Measurements from ENCODE around the gene RRAS. TPM values are rescaled to one million over a fixed set of nuclear protein-coding genes. Genes with fewer than 3 reads are reported as not detected.

RRAS gene
- total RNA-seq = 28.4 and 43.1 TPM in 2 replicates

GRCh38 chr19:49640113-49640898 lies at the start of gene RRAS:
Gene RRAS, minus strand, starts transcription at chr19:49640143. Its CDS starts 45 bp downstream, at chr19:49640098.

DNA sequence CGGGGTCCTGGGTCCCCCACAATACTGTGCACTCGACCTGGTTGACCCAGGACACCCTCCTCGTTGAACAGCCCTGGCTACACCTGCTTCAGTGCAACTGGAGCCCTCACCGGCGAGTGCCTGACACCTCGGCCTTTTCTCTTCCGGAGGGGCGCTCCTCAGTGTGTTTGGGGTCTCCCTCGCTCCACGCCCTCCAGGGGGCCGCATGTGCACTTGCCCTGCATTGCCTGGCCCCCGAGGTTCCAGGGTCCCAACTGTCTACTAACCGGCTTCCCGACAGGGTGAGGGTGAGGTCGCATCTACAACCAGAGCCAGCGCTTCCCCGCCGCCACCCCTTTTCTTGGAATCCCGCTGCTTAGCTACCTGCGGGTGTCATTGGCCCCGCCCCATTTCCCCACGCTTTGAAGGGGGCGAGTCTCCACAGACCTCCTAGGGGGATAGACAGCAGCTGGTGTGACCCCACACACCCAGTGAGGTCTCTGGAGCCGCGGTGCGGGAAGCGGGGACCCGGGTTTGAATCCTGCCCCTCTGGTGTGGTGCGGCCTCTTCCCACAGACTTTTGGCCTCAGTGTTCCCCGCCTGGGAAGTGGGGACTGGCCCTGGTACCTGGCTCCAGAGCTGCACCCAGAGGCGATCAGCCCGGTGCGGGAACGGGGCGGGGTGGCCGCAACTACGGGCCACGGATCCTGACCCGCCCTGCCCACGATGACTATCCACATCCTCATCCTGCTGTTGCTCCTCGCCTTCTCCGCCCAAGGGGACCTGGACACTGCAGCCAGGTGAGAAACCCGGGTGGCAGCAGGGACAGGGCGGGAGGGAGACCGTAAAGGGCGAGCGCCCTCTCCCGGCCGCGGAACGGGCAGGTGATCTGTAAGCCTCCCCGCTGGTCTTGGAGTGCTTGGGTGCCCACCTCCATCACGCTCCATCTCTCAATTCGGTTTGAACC lies 49.5 kb upstream of the RRAS start, which contains the start of gene ADM5:
TSS of gene ADM5 (plus strand) at position 462 of the 946 bp plus-strand sequence. CDS start at position 706, 244 bp downstream.

DNA sequence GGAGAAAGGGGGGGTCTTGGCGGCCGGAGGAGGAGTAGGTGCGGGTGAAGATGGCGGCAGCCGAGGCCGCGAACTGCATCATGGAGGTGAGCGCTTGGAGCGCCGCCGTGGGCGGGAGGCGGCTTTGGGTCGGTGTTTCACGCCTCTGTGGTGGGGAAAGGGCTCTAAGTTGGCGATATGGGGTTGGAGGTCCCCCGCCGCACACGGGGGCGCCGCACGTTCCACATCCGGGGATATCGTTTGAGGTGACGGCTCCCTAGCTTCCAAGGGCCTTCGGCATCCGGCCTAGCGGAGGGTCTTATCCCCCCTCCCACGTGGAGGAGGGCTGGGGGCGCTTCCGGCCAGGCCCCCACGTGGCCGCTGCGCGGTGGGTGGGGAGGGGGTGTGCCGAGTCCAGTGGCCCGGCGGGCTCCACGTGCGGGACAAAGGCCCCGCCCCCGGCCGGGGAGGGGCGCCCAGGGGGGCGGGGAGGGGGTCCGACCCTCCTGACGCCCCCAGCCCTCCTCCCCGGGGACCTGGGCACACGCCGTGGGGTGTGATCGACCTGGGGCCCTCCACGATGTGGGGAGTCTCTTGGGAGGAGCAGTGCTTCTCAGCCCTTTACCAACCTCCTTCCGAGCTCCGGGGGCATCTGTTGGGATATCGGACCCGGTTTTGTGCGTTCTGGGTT lies 37.4 kb upstream of the RRAS start, which contains the start of gene PRMT1:
TSS of gene PRMT1 (plus strand) at position 41 of the 670 bp plus-strand sequence. CDS start at position 51, 10 bp downstream.

GRCh38 chr19:49665351-49666119 lies 25.6 kb upstream of the RRAS start, which contains the start of the genes BCL2L12 and IRF3:
Gene BCL2L12, plus strand, starts transcription at chr19:49665933. Its CDS starts 760 bp downstream, at chr19:49666693.
Gene IRF3, minus strand, starts transcription at chr19:49665857. Its CDS starts 1,019 bp downstream, at chr19:49664838.

DNA sequence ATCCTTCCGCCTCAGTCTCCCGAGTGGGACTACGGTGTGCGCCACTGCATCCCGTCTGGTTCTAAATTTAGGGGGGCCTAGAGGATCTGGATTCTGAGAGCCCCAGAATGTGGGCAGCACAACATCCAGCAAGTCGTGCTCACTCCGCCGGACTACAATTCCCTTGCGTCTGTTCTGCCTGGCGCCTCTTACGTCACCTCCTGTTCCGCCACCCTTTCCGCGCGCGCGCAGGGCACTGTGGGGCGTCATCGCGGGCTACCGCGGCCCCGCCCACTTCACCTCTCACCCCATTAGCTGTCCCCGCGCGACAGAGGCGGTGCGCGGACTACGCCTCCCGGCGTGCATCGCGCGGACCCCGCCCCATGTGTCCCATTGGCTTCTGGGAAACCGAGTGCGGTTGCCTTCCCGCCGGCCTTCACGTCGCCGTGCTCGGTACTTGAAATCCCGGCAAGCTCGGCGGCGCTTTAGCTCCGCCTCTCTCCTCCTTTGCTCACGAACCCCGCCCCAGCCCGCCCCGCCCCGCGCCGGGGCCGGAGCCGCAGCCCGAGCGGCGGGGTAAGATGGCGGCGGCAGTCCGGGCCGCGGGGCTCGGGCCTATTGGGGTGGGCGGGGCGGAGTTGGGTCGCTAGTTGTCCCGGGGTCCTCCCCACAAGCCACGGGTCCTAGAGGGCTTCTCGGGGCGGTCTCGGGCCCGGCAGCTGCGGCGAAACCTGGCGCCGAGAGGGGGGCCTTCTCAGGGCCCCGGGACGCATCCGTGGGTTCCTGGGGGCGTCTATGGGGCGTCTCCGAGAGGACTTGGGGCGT lies 1.9 kb upstream of the RRAS start, which contains the start of gene SCAF1:
TSS of gene SCAF1 (plus strand) at position 522 of the 804 bp plus-strand sequence. CDS start 2,818 bp downstream, outside the sequence.

DNA sequence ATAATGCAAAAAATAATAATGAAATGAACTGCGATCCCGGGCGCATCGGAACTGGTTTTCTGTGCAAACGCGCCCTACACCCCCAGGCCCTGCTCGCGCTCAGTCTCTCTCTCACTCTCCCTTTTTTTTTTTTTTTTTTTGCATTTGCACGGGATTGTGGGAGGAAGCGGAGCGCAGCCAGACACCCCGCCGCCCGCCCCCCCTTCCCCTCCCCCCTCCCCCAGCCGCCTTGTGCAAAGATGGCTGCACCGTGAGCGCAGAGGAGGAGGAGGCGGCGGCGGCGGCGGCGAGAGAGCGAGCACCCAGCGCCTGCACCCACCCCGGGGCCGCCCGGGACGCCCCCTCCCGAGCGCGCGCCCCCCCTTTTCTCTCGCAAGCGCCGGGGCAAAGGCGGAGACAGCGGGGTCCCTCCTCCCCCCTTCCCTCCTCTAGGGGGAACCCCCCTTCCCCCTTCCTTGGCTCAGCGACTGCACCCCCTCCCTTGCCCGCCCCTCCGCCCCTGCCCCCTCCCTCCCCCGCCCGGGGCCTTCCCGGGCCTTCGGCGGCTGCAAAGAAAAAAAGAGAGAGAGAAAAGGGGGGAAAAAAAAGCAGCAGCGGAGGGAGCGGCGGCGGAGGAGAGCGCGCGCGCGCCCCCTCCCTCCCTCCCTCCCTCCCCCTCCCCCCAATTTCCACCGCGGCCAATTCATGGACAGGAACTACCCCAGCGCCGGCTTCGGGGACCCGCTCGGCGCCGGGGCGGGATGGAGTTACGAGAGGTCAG lies 48.8 kb downstream of the RRAS start, which contains the start of gene PRR12:
TSS of gene PRR12 (plus strand) at position 212 of the 760 bp plus-strand sequence. CDS start at position 685, 473 bp downstream.

Other genes with a start within 250 kb of the RRAS start
- gene PTH2, start 216.7 kb downstream of the RRAS start, total RNA-seq = not detected in 2 replicates
- not detected in 2 replicates for gene GFY, start 214.8 kb downstream of the RRAS start, total RNA-seq
- gene SLC17A7, start 198.6 kb downstream of the RRAS start, total RNA-seq = not detected in 2 replicates
- gene PIH1D1, start 188.3 kb downstream of the RRAS start, total RNA-seq = 116 and 119 TPM in 2 replicates
- 14.6 and 19.9 TPM in 2 replicates for gene ALDH16A1, start 186.9 kb downstream of the RRAS start, total RNA-seq
- 2.8 and 3.4 TPM in 2 replicates for gene FLT3LG, start 165.9 kb downstream of the RRAS start, total RNA-seq
- 3,737 and 4,063 TPM in 2 replicates for gene RPL13A, start 152.5 kb downstream of the RRAS start, total RNA-seq
- gene RPS11, start 143.7 kb downstream of the RRAS start, total RNA-seq = 4,212 and 4,389 TPM in 2 replicates
- 31.9 and 39.8 TPM in 2 replicates for gene FCGRT, start 127.5 kb downstream of the RRAS start, total RNA-seq
- gene RCN3, start 112.1 kb downstream of the RRAS start, total RNA-seq = 290 and 398 TPM in 2 replicates
- 64.4 and 81.6 TPM in 2 replicates for gene NOSIP, start 59.6 kb downstream of the RRAS start, total RNA-seq
- gene PRRG2, start 58.8 kb downstream of the RRAS start, total RNA-seq = 0.43 and 0.83 TPM in 2 replicates
- gene PRR12, start 49.0 kb downstream of the RRAS start, total RNA-seq = 0.71 and 1.1 TPM in 2 replicates
- 6.0 and 8.2 TPM in 2 replicates for gene SCAF1, start 2.1 kb upstream of the RRAS start, total RNA-seq
- 37.3 and 55.5 TPM in 2 replicates for gene IRF3, start 25.7 kb upstream of the RRAS start, total RNA-seq
- gene BCL2L12, start 25.8 kb upstream of the RRAS start, total RNA-seq = 1.7 and 3.9 TPM in 2 replicates
- 341 and 373 TPM in 2 replicates for gene PRMT1, start 37.1 kb upstream of the RRAS start, total RNA-seq
- 0.28 and 0.46 TPM in 2 replicates for gene ADM5, start 49.5 kb upstream of the RRAS start, total RNA-seq
- 29.2 and 40.4 TPM in 2 replicates for gene CPT1C, start 51.0 kb upstream of the RRAS start, total RNA-seq
- 0.85 and 1.6 TPM in 2 replicates for gene TSKS, start 123.2 kb upstream of the RRAS start, total RNA-seq
- 67.6 and 89.1 TPM in 2 replicates for gene AP2A1, start 126.9 kb upstream of the RRAS start, total RNA-seq
- gene FUZ, start 173.1 kb upstream of the RRAS start, total RNA-seq = 23.8 and 26.1 TPM in 2 replicates
- gene MED25, start 178.1 kb upstream of the RRAS start, total RNA-seq = 11.1 and 16.8 TPM in 2 replicates
- gene PTOV1, start 211.0 kb upstream of the RRAS start, total RNA-seq = 47.9 and 61.5 TPM in 2 replicates
- gene PNKP, start 227.4 kb upstream of the RRAS start, total RNA-seq = 26.9 and 33.4 TPM in 2 replicates
- gene AKT1S1, start 237.2 kb upstream of the RRAS start, total RNA-seq = 7.5 and 12.1 TPM in 2 replicates
- gene TBC1D17, start 237.6 kb upstream of the RRAS start, total RNA-seq = 7.5 and 10.2 TPM in 2 replicates

All from smooth muscle cell of bladder (primary cell).